ENCODE data around the gene UBE2D2. TPM values are rescaled to one million over a fixed set of nuclear protein-coding genes. Genes with fewer than 3 reads are reported as not detected.
A peak's percentile ranks its signal among the peaks of the same experiment; 100 is the strongest.

Gene UBE2D2
- total and polyA plus RNA-seq, 2 of the 13 experiments (the other 11 are each of a cell fraction or from before 2014, with no cell fraction given), result 79.1 to 109 TPM

DNA sequence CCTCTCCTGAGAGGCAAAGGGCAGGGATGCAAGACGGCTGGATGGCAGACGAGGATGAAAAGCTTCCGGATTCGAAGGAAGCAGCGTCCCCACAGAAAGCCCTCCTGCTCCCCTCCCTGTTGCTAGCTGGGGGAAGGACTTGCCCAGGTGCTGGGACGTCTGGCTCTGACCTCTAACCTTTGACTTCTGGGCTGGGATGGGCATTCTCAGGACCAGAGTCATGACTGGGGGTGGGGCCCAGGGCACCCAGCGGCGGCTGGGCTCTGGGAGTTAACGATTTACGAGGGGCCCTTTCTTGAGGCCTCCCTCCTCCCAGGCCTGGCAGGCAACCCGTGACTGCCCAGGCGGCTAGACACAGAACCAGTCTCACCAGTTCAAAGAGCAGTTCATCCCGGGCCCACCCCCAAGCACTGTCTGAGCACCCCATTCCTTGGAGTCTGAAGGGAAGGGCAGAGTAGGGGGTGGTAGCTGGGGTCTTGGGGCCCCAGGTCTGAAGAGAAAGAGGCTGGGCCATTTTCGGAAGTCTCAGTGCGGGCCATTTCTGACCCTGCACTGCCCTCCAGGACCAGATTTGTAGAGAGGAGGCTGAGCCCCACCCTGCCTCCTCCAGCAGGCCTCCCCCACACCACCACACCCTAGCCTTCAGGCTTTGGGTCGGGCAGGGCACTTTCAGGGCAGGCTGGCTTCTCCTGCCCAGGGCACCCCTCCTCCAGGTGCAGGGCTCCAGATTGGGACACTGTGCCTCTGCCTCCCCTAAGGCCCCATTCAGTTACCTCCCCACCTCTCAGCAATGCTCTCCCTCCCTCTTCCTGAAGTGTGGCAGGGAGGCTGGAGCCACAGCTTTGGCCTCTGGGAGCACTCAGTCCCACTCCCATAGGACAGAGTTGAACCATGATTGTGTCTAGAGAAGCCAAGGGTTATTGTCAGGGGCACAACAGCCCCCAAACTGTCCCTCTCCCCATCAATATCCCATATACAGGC, 82.0 kb downstream of the UBE2D2 start (continued):
- TF ChIP-seq FOXP1 (IDR thresholded peaks at IDR 0.05) (no peak), FOXP1 (CRISPR knock-in tag; IDR thresholded peaks at IDR 0.05) (peak; percentile 15; the same call in 1 of the 2 replicates), GATAD2A (CRISPR knock-in tag; IDR thresholded peaks at IDR 0.05) (peak; percentile 90), ZNF563 (CRISPR knock-in tag; IDR thresholded peaks at IDR 0.05) (0 out of 2 replicates have a peak, but pooled peaks have one; percentile 47), ATF7 (IDR thresholded peaks at IDR 0.05) (no peak), ATF7 (CRISPR knock-in tag; IDR thresholded peaks at IDR 0.05) (peak; percentile 56; the same call in 1 of the 2 replicates)
- TF ChIP-seq, protein P1, sequence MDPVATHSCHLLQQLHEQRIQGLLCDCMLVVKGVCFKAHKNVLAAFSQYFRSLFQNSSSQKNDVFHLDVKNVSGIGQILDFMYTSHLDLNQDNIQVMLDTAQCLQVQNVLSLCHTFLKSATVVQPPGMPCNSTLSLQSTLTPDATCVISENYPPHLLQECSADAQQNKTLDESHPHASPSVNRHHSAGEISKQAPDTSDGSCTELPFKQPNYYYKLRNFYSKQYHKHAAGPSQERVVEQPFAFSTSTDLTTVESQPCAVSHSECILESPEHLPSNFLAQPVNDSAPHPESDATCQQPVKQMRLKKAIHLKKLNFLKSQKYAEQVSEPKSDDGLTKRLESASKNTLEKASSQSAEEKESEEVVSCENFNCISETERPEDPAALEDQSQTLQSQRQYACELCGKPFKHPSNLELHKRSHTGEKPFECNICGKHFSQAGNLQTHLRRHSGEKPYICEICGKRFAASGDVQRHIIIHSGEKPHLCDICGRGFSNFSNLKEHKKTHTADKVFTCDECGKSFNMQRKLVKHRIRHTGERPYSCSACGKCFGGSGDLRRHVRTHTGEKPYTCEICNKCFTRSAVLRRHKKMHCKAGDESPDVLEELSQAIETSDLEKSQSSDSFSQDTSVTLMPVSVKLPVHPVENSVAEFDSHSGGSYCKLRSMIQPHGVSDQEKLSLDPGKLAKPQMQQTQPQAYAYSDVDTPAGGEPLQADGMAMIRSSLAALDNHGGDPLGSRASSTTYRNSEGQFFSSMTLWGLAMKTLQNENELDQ (CRISPR knock-in tag; IDR thresholded peaks at IDR 0.05; ENCODE audit: borderline replicate concordance), result no peak
- TF ChIP-seq, protein P2, sequence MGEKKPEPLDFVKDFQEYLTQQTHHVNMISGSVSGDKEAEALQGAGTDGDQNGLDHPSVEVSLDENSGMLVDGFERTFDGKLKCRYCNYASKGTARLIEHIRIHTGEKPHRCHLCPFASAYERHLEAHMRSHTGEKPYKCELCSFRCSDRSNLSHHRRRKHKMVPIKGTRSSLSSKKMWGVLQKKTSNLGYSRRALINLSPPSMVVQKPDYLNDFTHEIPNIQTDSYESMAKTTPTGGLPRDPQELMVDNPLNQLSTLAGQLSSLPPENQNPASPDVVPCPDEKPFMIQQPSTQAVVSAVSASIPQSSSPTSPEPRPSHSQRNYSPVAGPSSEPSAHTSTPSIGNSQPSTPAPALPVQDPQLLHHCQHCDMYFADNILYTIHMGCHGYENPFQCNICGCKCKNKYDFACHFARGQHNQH (CRISPR knock-in tag; IDR thresholded peaks at IDR 0.05), result peak; percentile 66; the same call in 1 of the 2 replicates

DNA sequence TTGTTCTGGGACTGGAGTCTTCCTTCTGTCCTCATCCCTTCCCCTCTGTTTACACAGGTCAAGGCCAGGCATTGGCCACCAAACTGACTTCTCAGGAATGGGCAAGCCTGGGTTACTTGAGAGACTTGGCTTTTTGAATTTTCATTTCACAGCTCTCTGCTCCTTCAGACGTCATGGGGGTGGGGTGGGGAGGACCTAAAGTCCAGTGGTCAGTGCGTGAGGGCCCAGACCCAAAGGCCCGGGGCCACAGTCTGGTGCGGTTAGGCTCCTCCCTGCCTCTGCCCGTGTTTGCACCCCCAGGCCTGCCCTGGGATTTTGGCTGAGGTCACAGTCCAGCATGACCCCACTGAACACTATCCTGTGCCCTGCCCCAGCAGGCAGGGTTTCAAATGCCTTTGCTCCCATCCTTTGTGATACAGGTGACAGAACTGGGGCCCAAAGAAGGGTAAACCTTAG, 82.9 kb downstream of the UBE2D2 start:
- ChIA-PET POLR2A (interaction anchor here (0.8 to 3.5 kb wide), 5 partner anchors 8 to 103 kb away, joined by 3 to 14 read pairs (median 7); no protein-coding TSS in a partner anchor), CTCF (ENCODE audit: low intra/inter-chr PET ratio, low total read pairs) (no interaction called here)
- Histone ChIP-seq H3K4me1 (ENCODE audit: insufficient read depth, low read length) (peaks cover 89% of the 10 kb centered on the region), H3K79me2 (ENCODE audit: insufficient read depth, low read length) (peaks cover 1% of the 10 kb centered on the region), H4K20me1 (ENCODE audit: insufficient read depth, low read length) (no peaks in the 10 kb centered on the region), H3K27ac (ENCODE audit: extremely low read length, insufficient read depth, low read length) (peak overlapping the region; percentile 55), H3K9me3 (ENCODE audit: low read length) (no peaks in the 10 kb centered on the region), H3K36me3 (replicated peaks in 1 of 2; ENCODE audit: control insufficient read depth in 1 of 2, insufficient read depth in 2 of 2, low read length in 2 of 2) (no peaks in the 10 kb centered on the region), H3K9ac (ENCODE audit: insufficient read depth, low read depth, low read length) (peak overlapping the region; percentile 61; the same call in 1 of the 2 replicates), H3K27me3 (ENCODE audit: control insufficient read depth in 1 of 2, insufficient read depth in 2 of 2, low read length in 2 of 2) (no peaks in the 10 kb centered on the region), H3K4me2 (ENCODE audit: low read depth, low read length) (peak overlapping the region; percentile 86), H3K4me3 (replicated peaks in 1 of 3; ENCODE audit: insufficient read depth in 1 of 3, low read depth in 2 of 3, low read length in 3 of 3) (peak overlapping the region in 1 of 3 experiments; percentile 66; a peak in 1 of 6 replicates), H2AFZ (ENCODE audit: low read length) (no peak overlapping the region)
- intact Hi-C loops (cut with micrococcal nuclease; ENCODE audit: unreplicated experiment), result no loop called here
- in situ Hi-C loops (cut with HindIII; ENCODE audit: extremely low pct_ligation_motif_present, low pct_unique_long_range_greater_than_20kb), result loop anchor here (25.0 kb wide), 1 partner anchor 318 kb away; no protein-coding TSS in a partner anchor
- WGBS (ENCODE audit: low lambda C conversion rate), result 3% methylated on average over 5 of the region's 5 CpGs
- ATAC-seq, result no peak
- no peak for DNase-seq (ENCODE audit: low spot score)
- FAIRE-seq, result peak; percentile 28
- no TSS peak for BruUV-seq (replicated peaks)
- no peak for TF ChIP-seq ZNF432 (CRISPR knock-in tag; IDR thresholded peaks at IDR 0.05; ENCODE audit: borderline replicate concordance)
- TF ChIP-seq, protein P3, sequence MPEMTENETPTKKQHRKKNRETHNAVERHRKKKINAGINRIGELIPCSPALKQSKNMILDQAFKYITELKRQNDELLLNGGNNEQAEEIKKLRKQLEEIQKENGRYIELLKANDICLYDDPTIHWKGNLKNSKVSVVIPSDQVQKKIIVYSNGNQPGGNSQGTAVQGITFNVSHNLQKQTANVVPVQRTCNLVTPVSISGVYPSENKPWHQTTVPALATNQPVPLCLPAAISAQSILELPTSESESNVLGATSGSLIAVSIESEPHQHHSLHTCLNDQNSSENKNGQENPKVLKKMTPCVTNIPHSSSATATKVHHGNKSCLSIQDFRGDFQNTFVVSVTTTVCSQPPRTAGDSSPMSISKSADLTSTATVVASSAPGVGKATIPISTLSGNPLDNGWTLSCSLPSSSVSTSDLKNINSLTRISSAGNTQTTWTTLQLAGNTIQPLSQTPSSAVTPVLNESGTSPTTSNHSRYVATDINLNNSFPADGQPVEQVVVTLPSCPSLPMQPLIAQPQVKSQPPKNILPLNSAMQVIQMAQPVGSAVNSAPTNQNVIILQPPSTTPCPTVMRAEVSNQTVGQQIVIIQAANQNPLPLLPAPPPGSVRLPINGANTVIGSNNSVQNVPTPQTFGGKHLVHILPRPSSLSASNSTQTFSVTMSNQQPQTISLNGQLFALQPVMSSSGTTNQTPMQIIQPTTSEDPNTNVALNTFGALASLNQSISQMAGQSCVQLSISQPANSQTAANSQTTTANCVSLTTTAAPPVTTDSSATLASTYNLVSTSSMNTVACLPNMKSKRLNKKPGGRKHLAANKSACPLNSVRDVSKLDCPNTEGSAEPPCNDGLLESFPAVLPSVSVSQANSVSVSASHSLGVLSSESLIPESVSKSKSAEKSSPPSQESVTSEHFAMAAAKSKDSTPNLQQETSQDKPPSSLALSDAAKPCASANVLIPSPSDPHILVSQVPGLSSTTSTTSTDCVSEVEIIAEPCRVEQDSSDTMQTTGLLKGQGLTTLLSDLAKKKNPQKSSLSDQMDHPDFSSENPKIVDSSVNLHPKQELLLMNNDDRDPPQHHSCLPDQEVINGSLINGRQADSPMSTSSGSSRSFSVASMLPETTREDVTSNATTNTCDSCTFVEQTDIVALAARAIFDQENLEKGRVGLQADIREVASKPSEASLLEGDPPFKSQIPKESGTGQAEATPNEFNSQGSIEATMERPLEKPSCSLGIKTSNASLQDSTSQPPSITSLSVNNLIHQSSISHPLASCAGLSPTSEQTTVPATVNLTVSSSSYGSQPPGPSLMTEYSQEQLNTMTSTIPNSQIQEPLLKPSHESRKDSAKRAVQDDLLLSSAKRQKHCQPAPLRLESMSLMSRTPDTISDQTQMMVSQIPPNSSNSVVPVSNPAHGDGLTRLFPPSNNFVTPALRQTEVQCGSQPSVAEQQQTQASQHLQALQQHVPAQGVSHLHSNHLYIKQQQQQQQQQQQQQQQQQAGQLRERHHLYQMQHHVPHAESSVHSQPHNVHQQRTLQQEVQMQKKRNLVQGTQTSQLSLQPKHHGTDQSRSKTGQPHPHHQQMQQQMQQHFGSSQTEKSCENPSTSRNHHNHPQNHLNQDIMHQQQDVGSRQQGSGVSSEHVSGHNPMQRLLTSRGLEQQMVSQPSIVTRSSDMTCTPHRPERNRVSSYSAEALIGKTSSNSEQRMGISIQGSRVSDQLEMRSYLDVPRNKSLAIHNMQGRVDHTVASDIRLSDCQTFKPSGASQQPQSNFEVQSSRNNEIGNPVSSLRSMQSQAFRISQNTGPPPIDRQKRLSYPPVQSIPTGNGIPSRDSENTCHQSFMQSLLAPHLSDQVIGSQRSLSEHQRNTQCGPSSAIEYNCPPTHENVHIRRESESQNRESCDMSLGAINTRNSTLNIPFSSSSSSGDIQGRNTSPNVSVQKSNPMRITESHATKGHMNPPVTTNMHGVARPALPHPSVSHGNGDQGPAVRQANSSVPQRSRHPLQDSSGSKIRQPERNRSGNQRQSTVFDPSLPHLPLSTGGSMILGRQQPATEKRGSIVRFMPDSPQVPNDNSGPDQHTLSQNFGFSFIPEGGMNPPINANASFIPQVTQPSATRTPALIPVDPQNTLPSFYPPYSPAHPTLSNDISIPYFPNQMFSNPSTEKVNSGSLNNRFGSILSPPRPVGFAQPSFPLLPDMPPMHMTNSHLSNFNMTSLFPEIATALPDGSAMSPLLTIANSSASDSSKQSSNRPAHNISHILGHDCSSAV (CRISPR knock-in tag; IDR thresholded peaks at IDR 0.05; ENCODE audit: borderline replicate concordance), result no peak
